Femur (tissue), 1 donor: ENCODE measurements around the gene PRKCE.

ENCODE experiments used
- DNase-seq: peaks from one replicate; pipeline ENCODE4 v3.0.0-alpha.2; 2017

The PRKCE gene

GRCh38 chr2:45919711-45920111, 268.2 kb downstream of the PRKCE start:
- no peak for DNase-seq

- DNase-seq = no peak
Observed at GRCh38 chr2:45921921-45922320, 270.4 kb downstream of the PRKCE start.

- peak; percentile 52 for DNase-seq
Observed at GRCh38 chr2:45922577-45922988, 271.1 kb downstream of the PRKCE start.

DNA sequence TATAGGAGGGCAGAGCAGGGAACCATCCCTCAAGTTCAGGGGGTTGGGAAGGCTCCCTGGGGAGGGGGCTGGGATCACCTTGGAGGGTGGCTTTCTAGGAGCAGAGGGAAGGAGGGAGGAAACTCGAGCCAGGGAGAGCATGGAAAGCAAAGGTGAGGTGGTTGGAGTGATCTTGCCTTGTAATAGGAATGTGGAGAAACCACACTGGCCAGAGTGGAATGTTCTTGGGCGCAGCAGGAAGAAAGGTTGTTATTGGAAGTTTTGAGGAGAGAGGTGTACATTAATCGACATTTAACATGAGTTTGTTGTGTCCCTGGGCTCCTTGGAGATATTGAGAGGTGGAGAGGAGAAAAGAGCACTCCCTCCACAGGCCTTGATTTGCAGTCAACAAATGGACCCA, 272.2 kb downstream of the PRKCE start:
- no peak for DNase-seq

DNA sequence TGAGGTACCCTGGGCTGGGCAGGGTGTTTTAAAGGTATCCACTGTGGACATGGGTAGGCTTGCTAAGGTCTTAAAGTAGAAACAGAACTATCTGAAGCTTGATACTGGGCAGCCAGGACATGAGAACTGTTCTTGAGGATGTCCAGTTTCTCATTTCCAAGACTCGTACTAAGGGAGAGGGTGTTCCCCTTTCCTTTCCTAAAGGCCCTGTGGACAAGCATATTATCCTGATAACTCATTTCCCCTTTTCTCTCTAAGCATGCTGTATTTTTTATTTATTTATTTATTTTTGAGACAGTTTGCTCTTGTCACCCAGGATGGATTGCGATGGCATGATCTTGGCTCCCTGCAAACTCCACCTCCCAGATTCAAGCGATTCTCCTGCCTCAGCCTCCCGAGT, 273.6 kb downstream of the PRKCE start:
- DNase-seq = no peak

DNA sequence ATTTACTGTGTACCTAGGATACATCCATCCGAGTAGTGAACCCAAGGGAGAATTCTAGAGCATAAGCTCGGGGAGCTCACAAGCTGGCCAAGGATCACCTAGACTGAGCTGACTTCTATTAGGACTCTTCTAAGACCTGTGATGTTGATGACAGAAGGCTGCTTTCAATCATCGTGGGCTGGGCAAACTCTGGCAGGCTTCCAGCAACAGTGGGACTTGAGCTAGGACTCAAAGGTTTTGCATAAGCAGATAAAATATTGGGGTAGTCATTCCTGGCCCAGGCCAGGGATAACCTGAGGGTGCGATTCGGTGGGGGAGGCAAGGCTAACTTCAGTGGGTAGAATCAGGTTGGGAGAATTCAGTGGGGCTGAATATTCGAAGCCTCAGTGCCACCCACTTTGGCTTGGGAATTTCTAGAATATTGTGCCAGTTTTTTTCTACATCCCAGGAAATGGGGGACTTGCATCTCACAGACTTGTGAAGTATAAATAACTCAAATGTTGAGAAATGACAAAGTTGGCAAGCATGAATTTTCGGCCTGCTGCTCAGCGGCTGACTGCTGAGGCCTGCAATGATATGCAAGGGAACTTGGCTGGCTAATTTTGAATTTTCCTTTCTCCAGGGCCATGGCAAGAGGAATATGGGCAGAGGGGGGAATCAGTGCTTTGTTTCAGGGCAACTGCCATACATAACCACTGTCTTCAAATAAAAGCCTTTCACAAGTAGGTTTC, 274.3 kb downstream of the PRKCE start:
- DNase-seq = no peak

DNA sequence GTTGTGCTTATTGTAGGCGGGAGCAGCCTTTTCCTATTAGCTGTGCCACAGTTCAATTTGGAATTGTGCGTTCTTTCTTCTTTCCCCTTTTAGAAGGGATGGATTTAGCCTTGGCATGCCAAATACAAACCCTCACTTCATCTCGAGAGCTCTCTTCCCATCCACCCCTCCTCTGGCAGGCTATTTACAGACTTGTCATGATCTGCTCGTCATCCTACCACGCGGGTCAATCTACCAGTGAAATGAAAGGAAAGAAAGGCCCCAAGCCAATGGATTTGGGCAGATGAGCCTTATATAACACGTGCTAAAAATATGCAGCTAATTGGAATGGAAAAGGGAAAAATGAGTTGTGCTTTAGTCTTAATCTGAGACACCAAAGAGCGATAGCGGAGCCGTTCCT, 277.5 kb downstream of the PRKCE start:
- no peak for DNase-seq

GRCh38 chr2:45929674-45930395, 278.4 kb downstream of the PRKCE start:
- no peak for DNase-seq

DNA sequence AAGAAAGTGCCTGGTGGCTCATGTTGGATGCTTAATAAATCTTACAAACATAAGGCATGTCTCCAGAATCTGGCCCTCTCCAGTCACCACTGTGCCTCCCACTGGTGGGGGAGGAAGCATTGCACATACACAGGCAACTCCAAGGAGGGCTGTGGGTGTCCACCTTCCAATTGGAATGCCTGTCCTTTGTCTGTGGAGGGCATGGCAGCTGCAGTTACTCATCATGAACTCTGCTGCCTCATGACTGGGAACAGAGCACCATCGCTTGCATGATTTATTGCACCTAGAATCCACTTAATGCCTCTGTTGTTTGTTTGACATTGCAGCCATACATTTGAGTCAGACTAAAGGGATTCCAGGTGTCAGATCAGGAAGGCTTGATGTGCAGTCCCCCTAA, 278.9 kb downstream of the PRKCE start:
- DNase-seq = no peak

DNA sequence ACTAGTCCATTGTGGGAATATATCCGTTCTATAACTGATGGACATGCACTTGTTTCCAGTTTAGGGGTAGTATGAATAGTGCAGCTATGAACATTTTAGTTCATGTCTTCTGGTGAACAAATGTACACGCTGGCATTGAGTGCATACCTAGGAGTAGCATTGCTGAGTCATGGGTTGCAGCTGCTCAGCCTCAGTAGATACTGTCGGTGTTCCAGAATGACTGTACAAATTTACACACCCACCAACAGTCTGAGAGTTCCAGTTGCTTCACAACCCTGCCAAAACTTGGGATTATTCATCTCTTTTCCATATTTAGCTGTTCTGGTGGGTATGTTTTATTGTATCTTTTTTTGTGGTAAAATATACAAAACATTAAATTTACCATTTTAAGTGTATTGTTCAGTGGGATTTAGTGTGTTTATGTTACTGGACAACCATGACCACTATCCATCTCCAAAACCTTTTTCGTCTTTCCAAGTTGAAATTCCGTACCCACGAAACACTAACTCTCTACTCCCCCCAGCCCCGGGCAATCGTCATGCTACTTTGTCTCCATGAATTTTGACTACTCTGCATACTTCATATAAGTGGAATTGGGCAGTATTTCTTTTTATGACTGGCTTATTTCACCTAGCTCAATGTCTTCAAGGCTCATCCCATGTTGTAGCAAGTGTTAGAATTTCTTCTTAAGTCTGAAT, 281.0 kb downstream of the PRKCE start:
- DNase-seq = no peak

DNA sequence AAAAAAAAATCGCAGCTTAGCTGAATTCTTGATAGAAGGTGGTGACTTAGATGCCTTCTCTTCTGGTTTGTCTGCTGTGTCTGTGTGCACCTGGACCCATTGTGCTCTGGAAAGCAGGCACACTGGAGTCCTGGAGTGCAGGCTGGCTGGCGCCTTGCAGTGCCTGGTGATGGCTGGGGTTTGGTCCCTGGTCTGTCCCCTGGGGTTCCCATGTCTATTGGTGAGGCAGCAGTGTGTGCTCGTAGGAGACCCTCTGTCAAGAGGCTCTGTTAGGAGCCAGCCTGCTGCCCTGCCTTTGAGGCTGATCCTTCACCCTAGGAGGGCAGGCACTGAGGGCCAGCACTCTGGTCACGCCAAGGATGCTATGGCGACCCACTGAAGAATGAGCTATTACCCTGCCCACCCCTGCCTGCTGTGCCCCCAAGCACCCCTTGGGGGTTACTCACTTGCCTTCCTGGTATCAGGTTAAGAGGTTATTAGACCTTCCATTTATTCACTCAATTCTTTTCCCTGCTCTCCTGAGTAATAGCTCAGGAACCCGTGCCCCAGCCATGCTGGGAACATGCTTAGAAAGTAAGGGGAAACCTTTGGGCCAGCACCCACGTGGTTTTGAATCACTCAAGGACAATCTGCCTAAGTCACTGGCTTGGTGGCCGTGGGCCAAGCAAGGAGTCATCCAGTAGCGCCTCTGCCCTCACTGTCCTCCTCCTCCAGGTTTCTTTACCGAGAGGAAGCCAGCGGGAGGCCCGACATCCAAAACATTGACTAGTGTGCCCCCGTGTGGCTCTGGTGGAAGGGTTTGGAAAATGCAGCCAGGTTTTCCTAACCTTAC, 284.5 kb downstream of the PRKCE start:
- DNase-seq = peak; percentile 92

GRCh38 chr2:45936623-45936979, 285.1 kb downstream of the PRKCE start:
- no peak for DNase-seq

DNA sequence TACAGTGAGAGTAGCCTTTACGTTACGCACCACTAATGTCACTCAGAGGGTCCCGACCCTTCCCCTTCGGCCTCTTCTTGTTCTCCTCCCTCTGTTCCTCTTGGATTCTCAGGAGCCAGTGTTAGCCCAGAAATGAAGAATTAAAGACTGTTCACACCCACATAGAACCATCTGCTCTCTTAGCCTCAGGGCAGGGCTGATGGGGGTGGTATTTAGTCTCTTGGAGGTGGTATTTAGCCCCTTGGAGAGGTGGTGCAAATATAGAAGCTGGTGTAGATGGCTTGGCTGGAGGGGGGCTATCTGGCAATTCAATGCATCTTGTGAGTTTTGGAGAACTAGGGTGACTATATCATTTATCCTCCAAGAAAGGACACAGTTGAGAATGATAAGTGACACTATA, 286.5 kb downstream of the PRKCE start:
- no peak for DNase-seq

DNA sequence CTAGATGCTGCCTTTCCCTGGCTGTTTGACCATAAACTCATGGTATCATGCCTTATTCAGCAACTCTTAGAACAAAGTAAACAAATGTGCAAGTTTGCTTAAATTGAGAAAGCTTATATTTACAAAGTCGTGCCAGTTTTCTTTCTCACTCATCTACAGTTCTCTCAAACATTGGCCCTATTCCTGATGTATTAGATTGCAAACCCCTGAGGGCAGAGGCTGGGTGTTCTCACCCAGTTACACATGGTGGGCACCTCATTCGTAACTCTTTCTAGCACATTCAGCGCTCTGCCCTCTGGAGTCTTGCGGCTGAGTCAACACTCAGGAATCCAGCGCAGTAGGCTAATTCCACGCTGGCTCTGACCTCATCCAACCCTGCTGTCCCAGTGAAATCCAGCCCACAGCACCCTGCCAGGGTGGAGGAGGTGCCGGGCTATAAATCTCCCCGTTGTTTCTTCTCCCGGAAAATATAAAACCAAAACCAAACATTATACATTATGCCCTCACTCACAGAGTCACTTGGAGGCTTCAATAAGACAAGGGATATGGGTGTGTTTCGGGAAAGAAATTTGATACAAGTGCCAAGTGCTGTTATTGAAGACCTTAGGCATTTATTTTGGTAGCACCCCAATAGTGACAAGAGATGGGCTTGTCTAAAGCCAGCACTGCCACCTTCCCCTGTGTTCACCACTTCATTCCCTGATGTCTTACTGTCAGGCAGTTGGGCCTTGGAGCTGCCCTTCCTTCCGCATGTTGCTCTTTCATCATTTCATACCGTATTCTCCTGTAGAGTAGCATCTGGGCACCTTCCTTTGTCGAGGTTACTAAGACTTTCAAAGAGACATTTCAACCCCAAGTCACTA, 287.4 kb downstream of the PRKCE start:
- peak; percentile 86 for DNase-seq

- DNase-seq = no peak
Observed at GRCh38 chr2:45941531-45942236, 290.2 kb downstream of the PRKCE start.

- no peak for DNase-seq
Observed at GRCh38 chr2:45942237-45942738, 290.8 kb downstream of the PRKCE start.

- no peak for DNase-seq
Observed at GRCh38 chr2:45943219-45944044, 292.0 kb downstream of the PRKCE start.

GRCh38 chr2:45944074-45944473, 292.6 kb downstream of the PRKCE start:
- no peak for DNase-seq

GRCh38 chr2:45945302-45945717, 293.8 kb downstream of the PRKCE start:
- DNase-seq = no peak

GRCh38 chr2:45946023-45946422, 294.5 kb downstream of the PRKCE start:
- DNase-seq = no peak
